ENCODE data around the gene S100Z. TPM values are rescaled to one million over a fixed set of nuclear protein-coding genes. Genes with fewer than 3 reads are reported as not detected.

S100Z gene
- total RNA-seq, 2 donors from 2014 or later, result not detected

GRCh38 chr5:76867827-76868693, 18.2 kb downstream of the S100Z start:
- peak; percentile 65 for DNase-seq (ENCODE audit: low spot score)
- TF ChIP-seq CTCF (IDR thresholded peaks at IDR 0.05), result peak; percentile 73 to 83
- H3K27ac ChIP-seq, result no peak overlapping the region
- no peaks in the 10 kb centered on the region for H3K36me3 ChIP-seq
- no peaks in the 10 kb centered on the region for H3K27me3 ChIP-seq
- no peaks in the 10 kb centered on the region for H3K9me3 ChIP-seq
- no peak overlapping the region for H3K4me3 ChIP-seq
- no peaks in the 10 kb centered on the region for H3K4me1 ChIP-seq

- Histone ChIP-seq H3K36me3 (no peaks in the 10 kb centered on the region), H3K4me1 (peaks cover 0 to 8% of the 10 kb centered on the region in 2 donors), H3K27me3 (no peaks in the 10 kb centered on the region), H3K27ac (no peak overlapping the region), H3K4me3 (no peak overlapping the region), H3K9me3 (no peaks in the 10 kb centered on the region)
- no peak for TF ChIP-seq CTCF (IDR thresholded peaks at IDR 0.05)
- DNase-seq (ENCODE audit: low spot score), result no peak
Observed at GRCh38 chr5:76870046-76870445, 20.2 kb downstream of the S100Z start.

DNA sequence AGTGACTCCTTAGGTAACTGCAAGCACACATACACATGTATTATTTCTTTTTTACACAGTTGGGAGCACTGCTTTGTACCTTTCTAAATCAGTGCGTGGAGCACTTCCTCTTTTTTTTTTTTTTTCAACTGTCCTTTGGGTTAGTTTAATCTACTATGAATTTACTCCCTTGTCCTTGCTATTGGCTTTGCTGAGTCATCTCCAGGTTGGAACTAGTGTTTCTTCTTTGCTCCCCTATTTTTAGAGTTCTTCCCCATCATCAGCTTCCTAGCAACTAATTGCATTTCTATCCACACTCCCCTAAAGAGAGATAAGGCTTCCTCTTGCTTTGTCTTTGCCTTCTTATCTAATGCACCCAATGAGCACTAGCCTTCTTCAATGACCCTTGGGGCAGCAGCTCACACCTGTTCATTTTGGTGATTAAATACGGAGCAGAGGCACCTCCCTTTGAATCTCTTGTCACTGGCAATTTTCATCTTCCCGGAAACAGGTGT, 24.3 kb downstream of the S100Z start:
- no peaks in the 10 kb centered on the region for H3K9me3 ChIP-seq
- H3K4me1 ChIP-seq, result peaks cover 0 to 8% of the 10 kb centered on the region in 2 donors
- DNase-seq (ENCODE audit: low spot score), result no peak
- H3K27me3 ChIP-seq, result no peaks in the 10 kb centered on the region
- no peaks in the 10 kb centered on the region for H3K36me3 ChIP-seq
- no peak for TF ChIP-seq CTCF (IDR thresholded peaks at IDR 0.05)
- no peak overlapping the region for H3K27ac ChIP-seq
- H3K4me3 ChIP-seq, result no peak overlapping the region

DNA sequence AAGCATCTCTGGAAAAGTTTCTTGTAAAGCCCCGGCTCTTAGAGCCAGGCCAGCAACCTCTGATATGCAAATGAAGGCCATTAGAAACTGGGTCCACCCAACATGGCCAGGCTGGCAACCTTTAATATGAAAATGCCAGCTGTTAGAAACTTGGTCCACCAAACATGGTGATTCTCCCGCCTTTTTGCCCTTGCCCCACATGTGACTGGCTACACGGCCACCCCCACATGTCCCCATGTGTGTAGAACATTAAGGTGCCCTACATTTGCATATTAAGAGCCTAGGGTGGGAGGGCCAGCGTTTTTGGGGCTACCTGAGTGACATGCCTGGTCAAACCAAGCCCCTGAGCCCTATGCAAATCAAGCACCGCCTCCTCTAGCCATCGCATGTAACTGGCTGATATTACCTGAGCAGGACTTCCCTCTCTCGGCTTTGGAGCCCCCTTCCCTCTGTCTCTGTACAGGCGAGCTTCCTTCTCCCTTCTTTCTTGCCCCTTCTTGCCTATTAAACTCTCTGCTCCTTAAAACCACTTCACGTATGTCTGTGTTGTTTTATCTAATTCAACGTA, 39.0 kb downstream of the S100Z start:
- DNase-seq (ENCODE audit: low spot score), result no peak
- Histone ChIP-seq H3K27ac (no peak overlapping the region), H3K4me1 (no peaks in the 10 kb centered on the region), H3K27me3 (no peaks in the 10 kb centered on the region), H3K9me3 (no peaks in the 10 kb centered on the region), H3K4me3 (no peak overlapping the region), H3K36me3 (no peaks in the 10 kb centered on the region)
- no peak for TF ChIP-seq CTCF (IDR thresholded peaks at IDR 0.05)

GRCh38 chr5:76893294-76893693, 43.5 kb downstream of the S100Z start:
- Histone ChIP-seq H3K27ac (no peak overlapping the region), H3K4me3 (no peak overlapping the region), H3K36me3 (no peaks in the 10 kb centered on the region), H3K27me3 (no peaks in the 10 kb centered on the region), H3K9me3 (peaks cover 0 to 11% of the 10 kb centered on the region in 2 donors), H3K4me1 (no peaks in the 10 kb centered on the region)
- no peak for DNase-seq (ENCODE audit: low spot score)
- no peak for TF ChIP-seq CTCF (IDR thresholded peaks at IDR 0.05)
